Neural progenitor cell (in vitro differentiated cells): ENCODE data around the gene DUS1L. TPM values are rescaled to one million over a fixed set of nuclear protein-coding genes. Genes with fewer than 3 reads are reported as not detected.

Source experiments
- DNase-seq: peaks from one replicate; pipeline ENCODE4 v3.0.0-alpha.2; 2016; ENCODE audit warnings: low spot score
- H2AFZ ChIP-seq: fragments of 200-600 bp; sonication (generic); replicated peaks from 2 replicates; pipeline ENCODE4 v1.6.1; 2016; ENCODE audit warnings: antibody characterized with exemption
- H3F3A ChIP-seq: fragments of 200-600 bp; sonication (generic); 2 replicates; pipeline ENCODE4 v1.6.1; 2016; ENCODE audit warnings: antibody characterized with exemption, low read depth
- H3K27ac ChIP-seq: fragments of 200-600 bp; sonication (generic); 2 replicates; pipeline ENCODE4 v1.5.1; 2016; ENCODE audit warnings: mild to moderate bottlenecking
- H3K27me3 ChIP-seq: fragments of 200-600 bp; sonication (generic); 2 replicates; pipeline ENCODE4 v1.6.1; 2016; ENCODE audit warnings: mild to moderate bottlenecking, moderate library complexity
- H3K36me3 ChIP-seq: fragments of 200-600 bp; sonication (generic); 2 replicates; pipeline ENCODE4 v1.5.1; 2016
- H3K4me1 ChIP-seq: fragments of 200-600 bp; sonication (generic); 2 replicates; pipeline ENCODE4 v1.6.1; 2016; ENCODE audit warnings: mixed run types
- H3K4me2 ChIP-seq: fragments of 200-600 bp; sonication (generic); 2 replicates; pipeline ENCODE4 v1.6.1; 2016
- H3K4me3 ChIP-seq: fragments of 200-600 bp; sonication (generic); 2 replicates; pipeline ENCODE4 v1.5.1; 2016
- H3K79me2 ChIP-seq: fragments of 200-600 bp; sonication (generic); 2 replicates; pipeline ENCODE4 v1.6.1; 2016; ENCODE audit warnings: low read depth
- H3K9ac ChIP-seq: fragments of 200-600 bp; sonication (generic); 2 replicates; pipeline ENCODE4 v1.6.1; 2016
- H3K9me3 ChIP-seq: fragments of 200-600 bp; sonication (generic); 2 replicates; pipeline ENCODE4 v1.5.1; 2016; ENCODE audit warnings: low read depth
- H4K20me1 ChIP-seq: fragments of 200-600 bp; sonication (generic); 2 replicates; pipeline ENCODE4 v1.6.1; 2016; ENCODE audit warnings: low read depth
- H3K27ac Mint-ChIP-seq: 3 replicates; pipeline ENCODE4 v1.8.0; 2021; ENCODE audit warnings: mixed read lengths
- H3K27me3 Mint-ChIP-seq: 2 replicates; pipeline ENCODE4 v1.8.0; 2022; ENCODE audit warnings: low read depth, mild to moderate bottlenecking, inconsistent platforms, moderate library complexity, mixed read lengths; ENCODE audit not compliant: insufficient read depth
- H3K36me3 Mint-ChIP-seq: 3 replicates; pipeline ENCODE4 v1.8.0; 2021; ENCODE audit warnings: mixed read lengths
- H3K4me1 Mint-ChIP-seq: 3 replicates; pipeline ENCODE4 v1.8.0; 2021; ENCODE audit warnings: mixed read lengths
- H3K4me3 Mint-ChIP-seq: 3 replicates; pipeline ENCODE4 v1.8.0; 2021; ENCODE audit warnings: mild to moderate bottlenecking, moderate library complexity, mixed read lengths
- H3K9me3 Mint-ChIP-seq: 3 replicates; pipeline ENCODE4 v1.8.0; 2020; ENCODE audit warnings: mixed read lengths
- CTCF ChIP-seq: fragments of 200-600 bp; sonication (generic); IDR thresholded peaks from 2 replicates; pipeline ENCODE4 v1.5.1; 2017; ENCODE audit warnings: antibody characterized with exemption, mild to moderate bottlenecking
- EZH2 ChIP-seq: fragments of 200-600 bp; sonication (generic); IDR thresholded peaks from 2 replicates; pipeline ENCODE4 v1.6.1; 2017; ENCODE audit warnings: antibody characterized with exemption, mild to moderate bottlenecking, moderate library complexity
- EZH2phosphoT487 ChIP-seq: fragments of 200-600 bp; sonication (generic); IDR thresholded peaks from 2 replicates; pipeline ENCODE4 v1.6.1; 2017; ENCODE audit warnings: antibody characterized with exemption
- total RNA-seq: library from RNA; depleted of rRNA; stranded (reverse); fragments of >200 nt; gene quantifications from 2 replicates; pipeline ENCODE4 v1.2.3, GENCODE V29; 2015; ENCODE audit warnings: low replicate concordance

DUS1L gene
- total RNA-seq, 1 donor from 2014 or later = 54.5 TPM

- H3K79me2 ChIP-seq = peaks cover 8% of the 10 kb centered on the region
- no peaks in the 10 kb centered on the region for H3K4me1 ChIP-seq
- no peaks in the 10 kb centered on the region for H3K27me3 ChIP-seq
- peaks cover 8% of the 10 kb centered on the region for H4K20me1 ChIP-seq
- no peak overlapping the region for H3K4me3 ChIP-seq
- no peak for DNase-seq
- no peaks in the 10 kb centered on the region for H3F3A ChIP-seq
- H3K9ac ChIP-seq = no peak overlapping the region
- no peak for TF ChIP-seq CTCF
- TF ChIP-seq EZH2 = no peak
- TF ChIP-seq EZH2phosphoT487 = no peak
- Mint-ChIP-seq H3K27ac (no peak overlapping the region), H3K36me3 (peaks cover 3% of the 10 kb centered on the region), H3K4me3 (peak overlapping the region; percentile 69), H3K27me3 (no peaks in the 10 kb centered on the region), H3K4me1 (peaks cover 4% of the 10 kb centered on the region), H3K9me3 (no peaks in the 10 kb centered on the region)
- no peak overlapping the region for H3K4me2 ChIP-seq
- H2AFZ ChIP-seq = no peak overlapping the region
- H3K9me3 ChIP-seq = no peaks in the 10 kb centered on the region
- no peak overlapping the region for H3K27ac ChIP-seq
- no peaks in the 10 kb centered on the region for H3K36me3 ChIP-seq
Measured at GRCh38 chr17:82060001-82060380, 5.6 kb downstream of the DUS1L start.

- no peaks in the 10 kb centered on the region for H3K27me3 Mint-ChIP-seq
- peaks cover 4% of the 10 kb centered on the region for H3K4me1 Mint-ChIP-seq
- Histone ChIP-seq H3K4me3 (no peak overlapping the region), H2AFZ (no peak overlapping the region), H3K79me2 (peaks cover 2% of the 10 kb centered on the region), H3K4me1 (no peaks in the 10 kb centered on the region), H4K20me1 (peaks cover 8% of the 10 kb centered on the region), H3F3A (no peaks in the 10 kb centered on the region), H3K27me3 (no peaks in the 10 kb centered on the region), H3K9ac (no peak overlapping the region), H3K4me2 (no peak overlapping the region), H3K9me3 (no peaks in the 10 kb centered on the region), H3K36me3 (no peaks in the 10 kb centered on the region), H3K27ac (no peak overlapping the region)
- H3K9me3 Mint-ChIP-seq = no peaks in the 10 kb centered on the region
- H3K27ac Mint-ChIP-seq = no peak overlapping the region
- no peak for TF ChIP-seq EZH2
- no peak for TF ChIP-seq EZH2phosphoT487
- TF ChIP-seq CTCF = no peak
- peaks cover 3% of the 10 kb centered on the region for H3K36me3 Mint-ChIP-seq
- no peak for DNase-seq
- H3K4me3 Mint-ChIP-seq = no peak overlapping the region
Measured at GRCh38 chr17:82059272-82060000, 6.2 kb downstream of the DUS1L start.

- Histone ChIP-seq H2AFZ (no peak overlapping the region), H3K4me3 (no peak overlapping the region), H3K4me2 (no peak overlapping the region), H3K27ac (no peak overlapping the region), H3K79me2 (no peaks in the 10 kb centered on the region), H3K4me1 (no peaks in the 10 kb centered on the region), H3K9ac (no peak overlapping the region), H3K36me3 (no peaks in the 10 kb centered on the region), H4K20me1 (peaks cover 8% of the 10 kb centered on the region), H3K9me3 (no peaks in the 10 kb centered on the region), H3K27me3 (no peaks in the 10 kb centered on the region), H3F3A (no peaks in the 10 kb centered on the region)
- no peaks in the 10 kb centered on the region for H3K27me3 Mint-ChIP-seq
- H3K36me3 Mint-ChIP-seq = peaks cover 3% of the 10 kb centered on the region
- no peaks in the 10 kb centered on the region for H3K4me1 Mint-ChIP-seq
- no peak for DNase-seq
- H3K4me3 Mint-ChIP-seq = no peak overlapping the region
- no peaks in the 10 kb centered on the region for H3K9me3 Mint-ChIP-seq
- TF ChIP-seq EZH2phosphoT487 = no peak
- no peak for TF ChIP-seq EZH2
- no peak for TF ChIP-seq CTCF
- H3K27ac Mint-ChIP-seq = no peak overlapping the region
Measured at GRCh38 chr17:82058855-82059249, 6.8 kb downstream of the DUS1L start.
